Hepatic stellate cell (primary cell): Measurements from ENCODE around the gene OR51V1.
"Not testable (repeated sequence)": the region's sequence is repeated elsewhere in the genome, so short reads cannot be mapped to it uniquely, and the experiment has no call there.

Experiments used
- DNase-seq: peaks from one replicate; pipeline ENCODE4 v3.0.0; 2011; ENCODE audit warnings: low spot score

The OR51V1 gene

GRCh38 chr11:5165898-5166297 lies 34.6 kb downstream of the OR51V1 start:
- not testable (repeated sequence) for DNase-seq

GRCh38 chr11:5164807-5165206 lies 35.7 kb downstream of the OR51V1 start:
- DNase-seq = not testable (repeated sequence)

DNA sequence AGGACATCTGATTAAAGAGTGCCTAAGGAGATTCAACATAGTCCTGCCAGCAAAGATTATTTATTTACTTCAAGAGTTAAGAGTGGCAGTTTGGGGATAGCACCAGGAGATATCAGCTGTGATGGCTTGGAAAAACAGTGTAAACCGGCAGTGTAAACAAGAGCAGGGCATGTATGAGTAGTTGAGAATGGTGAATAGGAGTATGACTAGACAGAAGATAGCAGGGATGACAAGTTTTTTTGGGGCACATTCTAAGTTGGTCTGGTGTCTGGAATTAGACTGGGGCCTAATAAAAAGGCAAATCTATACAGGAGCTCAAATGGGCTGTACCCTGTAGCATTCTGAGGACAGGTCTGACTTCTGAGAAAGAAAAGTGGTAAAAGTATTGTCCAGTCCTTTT lies 39.4 kb downstream of the OR51V1 start:
- not testable (repeated sequence) for DNase-seq

DNA sequence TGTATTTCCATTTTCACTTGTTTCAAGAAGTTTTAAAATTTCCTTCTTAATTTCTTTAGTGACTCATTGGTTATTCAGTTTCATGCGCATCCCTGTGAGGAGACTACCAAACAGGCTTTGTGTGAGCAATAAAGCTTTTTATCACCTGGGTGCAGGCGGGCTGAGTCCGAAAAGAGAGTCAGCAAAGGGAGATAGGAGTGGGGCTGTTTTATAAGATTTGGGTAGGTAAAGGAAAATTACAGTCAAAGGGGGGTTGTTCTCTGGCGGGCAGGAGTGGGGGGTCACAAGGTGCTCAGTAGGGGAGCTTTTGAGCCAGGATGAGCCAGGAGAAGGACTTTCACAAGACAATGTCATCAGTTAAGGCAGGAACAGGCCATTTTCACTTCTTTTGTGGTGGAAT lies 40.3 kb downstream of the OR51V1 start:
- not testable (repeated sequence) for DNase-seq

DNA sequence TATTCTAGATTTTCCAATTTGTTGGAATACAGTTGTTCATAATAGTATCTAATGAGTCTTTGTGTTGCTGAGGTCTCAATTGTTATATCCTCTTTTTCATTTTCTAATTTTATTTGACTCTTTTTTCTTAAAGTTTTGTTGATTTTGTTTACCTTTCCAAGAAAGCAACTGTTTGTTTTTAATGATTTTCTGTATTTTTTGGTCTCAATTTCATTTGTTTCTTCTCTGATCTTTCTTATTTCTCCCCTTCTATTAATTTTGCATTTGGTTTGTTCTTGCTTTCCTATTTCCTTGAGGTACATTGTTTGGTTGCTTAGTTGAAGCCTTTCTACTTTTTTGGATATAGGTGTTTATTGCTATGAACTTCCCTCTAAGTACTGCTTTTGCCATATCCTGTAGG lies 40.7 kb downstream of the OR51V1 start:
- DNase-seq = no peak

GRCh38 chr11:5154657-5155056 lies 45.8 kb downstream of the OR51V1 start, which contains the start of gene OR52A1:
Gene OR52A1 (minus strand): TSS chr11:5154757. CDS start chr11:5152369, 2,388 bp downstream.
- no peak for DNase-seq

DNA sequence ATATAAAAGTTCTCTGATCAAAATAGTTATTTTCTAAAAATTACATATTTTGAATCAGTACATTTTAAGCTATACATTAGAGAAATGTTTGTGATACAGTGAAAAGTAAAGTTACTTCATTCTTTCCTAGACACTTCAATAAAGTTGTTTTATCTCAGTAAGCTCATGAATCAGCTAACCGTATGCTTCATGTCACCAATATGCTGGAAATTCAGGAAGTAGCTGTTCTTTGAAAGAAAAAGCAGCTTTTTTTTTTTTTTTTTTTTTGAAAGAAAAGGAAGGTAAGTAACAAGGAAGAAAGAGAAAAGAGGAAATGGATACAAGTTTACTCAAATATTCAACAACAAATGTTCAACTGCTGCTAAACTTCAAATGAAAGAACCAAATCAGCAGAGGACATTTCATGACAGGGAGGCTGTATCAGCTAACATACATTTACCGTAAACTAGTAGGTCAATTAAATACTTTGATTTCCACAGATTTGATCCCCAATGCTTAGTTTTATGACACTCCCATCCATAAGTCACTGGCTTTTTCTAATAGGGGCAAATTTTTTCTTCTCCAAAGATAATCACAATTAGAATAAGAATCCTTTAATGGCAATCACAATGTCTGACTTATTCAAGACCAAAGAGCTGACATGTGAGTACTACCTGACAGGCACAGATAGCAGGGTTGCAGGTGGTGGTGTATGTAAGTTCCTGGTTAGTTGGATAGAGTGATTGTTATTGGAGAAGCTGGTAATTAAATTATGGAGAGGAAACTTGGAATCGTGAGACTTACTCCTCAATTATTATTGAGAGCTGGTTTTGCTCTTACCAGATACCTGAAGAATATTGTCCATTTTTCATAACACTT lies 46.7 kb downstream of the OR51V1 start:
- no peak for DNase-seq

DNA sequence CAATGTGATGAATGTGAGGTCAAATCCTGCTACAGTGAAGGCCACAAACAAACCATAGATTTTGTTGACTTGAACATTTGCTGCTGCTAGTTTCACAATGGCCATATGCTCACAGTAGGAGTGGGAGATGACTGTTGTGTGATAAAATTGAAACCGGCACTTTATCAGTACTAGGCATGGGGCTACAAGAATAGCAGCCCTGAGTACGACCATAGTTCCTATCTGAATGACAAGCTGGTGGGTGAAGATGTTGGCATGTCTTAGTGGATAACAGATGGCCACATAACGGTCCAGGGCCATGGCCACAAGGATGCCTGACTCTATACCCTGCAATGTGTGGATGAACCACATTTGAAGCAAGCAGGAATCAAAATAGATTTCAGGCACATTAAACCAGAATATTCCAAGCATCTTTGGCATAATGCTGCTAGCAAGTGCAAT lies 48.7 kb downstream of the OR51V1 start:
- DNase-seq = no peak
